ENCODE results near the gene IQSEC1. TPM values are rescaled to one million over a fixed set of nuclear protein-coding genes. Genes with fewer than 3 reads are reported as not detected.

The IQSEC1 gene
- polyA plus RNA-seq, 1 experiment, result 4.8 TPM

DNA sequence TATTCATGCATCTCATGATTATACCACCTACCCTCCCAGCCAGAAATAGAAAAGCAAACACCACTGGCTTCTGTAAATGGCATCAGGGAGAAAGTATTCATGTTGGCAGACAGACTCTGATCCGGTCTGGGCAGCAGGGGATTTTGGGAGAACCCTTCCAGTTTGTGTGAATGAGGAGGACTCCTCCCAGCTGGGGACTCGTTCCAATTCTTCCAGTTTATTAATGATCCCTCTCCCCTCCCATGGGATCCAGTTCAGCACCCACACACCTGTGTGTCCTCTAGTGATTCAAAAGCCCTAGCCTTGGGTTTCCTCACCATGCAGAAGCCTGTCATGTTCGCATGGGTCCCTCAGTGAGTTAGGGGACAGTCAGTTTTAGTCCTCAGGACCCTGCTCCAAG is 110.9 kb downstream of the IQSEC1 start:
- ChIA-PET POLR2A (no interaction called here), CTCF (interaction anchor here (1.0 kb wide), 1 partner anchor 48 kb away, joined by 3 read pairs; no protein-coding TSS in a partner anchor)
- peaks cover 3% of the 10 kb centered on the region for H3K36me3 ChIP-seq (ENCODE audit: control insufficient read depth, insufficient read depth, low read length)
- no peak overlapping the region for H3K4me3 ChIP-seq (ENCODE audit: low read depth, low read length)
- TF ChIP-seq, protein P1, sequence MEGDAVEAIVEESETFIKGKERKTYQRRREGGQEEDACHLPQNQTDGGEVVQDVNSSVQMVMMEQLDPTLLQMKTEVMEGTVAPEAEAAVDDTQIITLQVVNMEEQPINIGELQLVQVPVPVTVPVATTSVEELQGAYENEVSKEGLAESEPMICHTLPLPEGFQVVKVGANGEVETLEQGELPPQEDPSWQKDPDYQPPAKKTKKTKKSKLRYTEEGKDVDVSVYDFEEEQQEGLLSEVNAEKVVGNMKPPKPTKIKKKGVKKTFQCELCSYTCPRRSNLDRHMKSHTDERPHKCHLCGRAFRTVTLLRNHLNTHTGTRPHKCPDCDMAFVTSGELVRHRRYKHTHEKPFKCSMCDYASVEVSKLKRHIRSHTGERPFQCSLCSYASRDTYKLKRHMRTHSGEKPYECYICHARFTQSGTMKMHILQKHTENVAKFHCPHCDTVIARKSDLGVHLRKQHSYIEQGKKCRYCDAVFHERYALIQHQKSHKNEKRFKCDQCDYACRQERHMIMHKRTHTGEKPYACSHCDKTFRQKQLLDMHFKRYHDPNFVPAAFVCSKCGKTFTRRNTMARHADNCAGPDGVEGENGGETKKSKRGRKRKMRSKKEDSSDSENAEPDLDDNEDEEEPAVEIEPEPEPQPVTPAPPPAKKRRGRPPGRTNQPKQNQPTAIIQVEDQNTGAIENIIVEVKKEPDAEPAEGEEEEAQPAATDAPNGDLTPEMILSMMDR (IDR thresholded peaks at IDR 0.05; ENCODE audit: insufficient read depth, low read depth, low read length), result no peak
- DNase-seq (ENCODE audit: low read depth), result no peak
- no peaks in the 10 kb centered on the region for H3K27me3 ChIP-seq (ENCODE audit: control insufficient read depth, insufficient read depth, low read length)

- no peak for DNase-seq (ENCODE audit: low read depth)
- Histone ChIP-seq H3K36me3 (ENCODE audit: control insufficient read depth, insufficient read depth, low read length) (peaks cover 3% of the 10 kb centered on the region), H3K27me3 (ENCODE audit: control insufficient read depth, insufficient read depth, low read length) (no peaks in the 10 kb centered on the region), H3K4me3 (ENCODE audit: low read depth, low read length) (no peak overlapping the region)
- ChIA-PET CTCF (interaction anchor here (1.0 to 1.2 kb wide), 2 partner anchors 13 to 48 kb away, joined by 3 read pairs; no protein-coding TSS in a partner anchor), POLR2A (no interaction called here)
- TF ChIP-seq, protein P1 (IDR thresholded peaks at IDR 0.05; ENCODE audit: insufficient read depth, low read depth, low read length), result no peak
These were observed 111.6 kb downstream of the IQSEC1 start for GRCh38 chr3:12961697-12962036.

GRCh38 chr3:12961007-12961696 is 112.1 kb downstream of the IQSEC1 start:
- DNase-seq (ENCODE audit: low read depth), result no peak
- ChIA-PET CTCF (interaction anchor here (1.0 to 1.3 kb wide), 5 partner anchors 11 to 47 kb away, joined by 3 to 4 read pairs (median 3); no protein-coding TSS in a partner anchor), POLR2A (interaction anchor here (0.6 kb wide), 1 partner anchor 14 kb away, joined by 3 read pairs; no protein-coding TSS in a partner anchor)
- TF ChIP-seq, protein P1 (IDR thresholded peaks at IDR 0.05; ENCODE audit: insufficient read depth, low read depth, low read length), result no peak
- Histone ChIP-seq H3K4me3 (ENCODE audit: low read depth, low read length) (no peak overlapping the region), H3K27me3 (ENCODE audit: control insufficient read depth, insufficient read depth, low read length) (no peaks in the 10 kb centered on the region), H3K36me3 (ENCODE audit: control insufficient read depth, insufficient read depth, low read length) (peaks cover 3% of the 10 kb centered on the region)

- DNase-seq (ENCODE audit: low read depth), result no peak
- Histone ChIP-seq H3K27me3 (ENCODE audit: control insufficient read depth, insufficient read depth, low read length) (no peaks in the 10 kb centered on the region), H3K36me3 (ENCODE audit: control insufficient read depth, insufficient read depth, low read length) (peaks cover 3% of the 10 kb centered on the region), H3K4me3 (ENCODE audit: low read depth, low read length) (no peak overlapping the region)
- POLR2A ChIA-PET, result interaction anchor here (0.6 kb wide), 1 partner anchor 14 kb away, joined by 3 read pairs; no protein-coding TSS in a partner anchor
- TF ChIP-seq, protein P1 (IDR thresholded peaks at IDR 0.05; ENCODE audit: insufficient read depth, low read depth, low read length), result no peak
- CTCF ChIA-PET, result interaction anchor here (1.0 to 1.3 kb wide), 4 partner anchors 11 to 26 kb away, joined by 3 to 4 read pairs (median 3); no protein-coding TSS in a partner anchor
These were observed 112.7 kb downstream of the IQSEC1 start for GRCh38 chr3:12960497-12960896.

- H3K36me3 ChIP-seq (ENCODE audit: control insufficient read depth, insufficient read depth, low read length), result peaks cover 3% of the 10 kb centered on the region
- TF ChIP-seq, protein P1 (IDR thresholded peaks at IDR 0.05; ENCODE audit: insufficient read depth, low read depth, low read length), result no peak
- H3K4me3 ChIP-seq (ENCODE audit: low read depth, low read length), result no peak overlapping the region
- CTCF ChIA-PET, result interaction anchor here (1.2 to 1.3 kb wide), 2 partner anchors 10 to 26 kb away, joined by 3 to 4 read pairs; no protein-coding TSS in a partner anchor
- H3K27me3 ChIP-seq (ENCODE audit: control insufficient read depth, insufficient read depth, low read length), result no peaks in the 10 kb centered on the region
- no peak for DNase-seq (ENCODE audit: low read depth)
- POLR2A ChIA-PET, result no interaction called here
These were observed 113.3 kb downstream of the IQSEC1 start for GRCh38 chr3:12959838-12960378.

Measured in BJ (cell line).